Endothelial cell of umbilical vein (primary cell): ENCODE data around the gene BIN2. TPM values are rescaled to one million over a fixed set of nuclear protein-coding genes. Genes with fewer than 3 reads are reported as not detected.

Experiments used
- Bru-seq: library from RNA; stranded (reverse); fragments of 400-500 nt; gene quantifications from one replicate; lab custom pipeline; 2021; lab: Mats Ljungman, UMichigan
- BruChase-seq, 2 experiments: library from RNA; stranded (reverse); fragments of 400-500 nt; gene quantifications; one replicate each; lab custom pipeline; 2021; lab: Mats Ljungman, UMichigan
- BruUV-seq: library from RNA; stranded (reverse); fragments of 400-500 nt; replicated peaks from 2 replicates; lab custom pipeline; 2021; lab: Mats Ljungman, UMichigan
- CTCF ChIA-PET: fragments of 300-600, 350-600 bp; sonication (Branson Sonifier 250); formaldehyde crosslinking; loops from one replicate; lab custom pipeline; 2021; ENCODE audit warnings: antibody characterized with exemption, inconsistent platforms; lab: Charles Lee
- POLR2A ChIA-PET: fragments of 300-600, 350-600 bp; sonication (Branson Sonifier 250); formaldehyde crosslinking; loops from one replicate; lab custom pipeline; 2021; ENCODE audit warnings: antibody characterized with exemption, inconsistent platforms; lab: Charles Lee
- DNase-seq: peaks from one replicate; pipeline ENCODE4 v3.0.0-alpha.2; 2011; ENCODE audit warnings: low read depth, low spot score
- FAIRE-seq: peaks from 2 replicates; lab custom pipeline; 2011; peaks lifted over from hg19 to GRCh38; lab: Jason Lieb, UNC
- H2AFZ ChIP-seq: 2 replicates; pipeline ENCODE4 v1.6.0; 2012; ENCODE audit warnings: low read depth, low read length, control low read depth, inconsistent platforms
- H3K27ac ChIP-seq: 2 replicates; pipeline ENCODE4 v1.5.1; 2011; ENCODE audit warnings: low read depth, mild to moderate bottlenecking, control low read depth, low read length, moderate library complexity; ENCODE audit not compliant: insufficient read depth
- H3K27me3 ChIP-seq, 2 experiments: 2 replicates each; pipeline versions ENCODE4 v1.6.0 to v1.6.1; 2011; ENCODE audit warnings: low read length in 2 of 2, mixed read lengths in 1 of 2; ENCODE audit not compliant: control insufficient read depth in 2 of 2, insufficient read depth in 2 of 2
- H3K36me3 ChIP-seq, 2 experiments: 2 replicates in 1 of 2; 3 replicates in 1 of 2; pipeline ENCODE4 v1.5.1; 2011; ENCODE audit warnings: low read length in 2 of 2, mild to moderate bottlenecking in 1 of 2, moderate library complexity in 1 of 2; ENCODE audit not compliant: control insufficient read depth in 2 of 2, insufficient read depth in 2 of 2; ENCODE audit errors: extremely low read depth in 1 of 2
- H3K4me1 ChIP-seq: 3 replicates; pipeline ENCODE4 v1.5.1; 2011; ENCODE audit warnings: mild to moderate bottlenecking, low read length; ENCODE audit not compliant: control insufficient read depth, insufficient read depth; ENCODE audit errors: extremely low read depth
- H3K4me2 ChIP-seq: 2 replicates; pipeline ENCODE4 v1.6.1; 2011; ENCODE audit warnings: low read length, control low read depth, mixed read lengths; ENCODE audit not compliant: insufficient read depth
- H3K4me3 ChIP-seq, 3 experiments: fragments of 200-600 bp in 1 of 3; sonication (generic), shearing (Covaris generic) in 1 of 3; replicated peaks in 1 of 3; 2 replicates each; pipeline ENCODE4 v1.5.1; 2011 to 2016; ENCODE audit warnings: control low read depth in 3 of 3, low read length in 3 of 3, mild to moderate bottlenecking in 2 of 3, inconsistent platforms in 1 of 3, low read depth in 1 of 3, moderate library complexity in 1 of 3; ENCODE audit not compliant: insufficient read depth in 1 of 3
- H3K79me2 ChIP-seq: 2 replicates; pipeline ENCODE4 v1.6.0; 2012; ENCODE audit warnings: low read length, inconsistent platforms; ENCODE audit not compliant: control insufficient read depth, insufficient read depth
- H3K9ac ChIP-seq: replicated peaks from 2 replicates; pipeline ENCODE3; 2011; ENCODE audit warnings: low read length, control low read depth; ENCODE audit not compliant: insufficient read depth; ENCODE audit errors: extremely low read depth
- H3K9me1 ChIP-seq: replicated peaks from 3 replicates; pipeline ENCODE4 v1.6.0; 2011; ENCODE audit warnings: mild to moderate bottlenecking, low read length; ENCODE audit not compliant: control insufficient read depth, insufficient read depth; ENCODE audit errors: extremely low read depth
- H3K9me3 ChIP-seq: replicated peaks from 2 replicates; pipeline ENCODE4 v1.5.1; 2012; ENCODE audit warnings: low read length, inconsistent platforms; ENCODE audit not compliant: control insufficient read depth, insufficient read depth
- H4K20me1 ChIP-seq: replicated peaks from 2 replicates; pipeline ENCODE3; 2011; ENCODE audit warnings: mild to moderate bottlenecking, low read length; ENCODE audit not compliant: control insufficient read depth, insufficient read depth; ENCODE audit errors: extremely low read depth
- EZH2 ChIP-seq: IDR thresholded peaks from 2 replicates; pipeline ENCODE4 v1.6.1; 2012; ENCODE audit warnings: borderline replicate concordance, low read depth, mild to moderate bottlenecking, moderate library complexity, low read length, inconsistent platforms; ENCODE audit not compliant: severe bottlenecking
- FOS ChIP-seq: IDR thresholded peaks from 2 replicates; pipeline ENCODE4 v1.6.1; 2011; ENCODE audit warnings: mild to moderate bottlenecking, low read length, moderate library complexity, borderline replicate concordance; ENCODE audit not compliant: insufficient read depth
- GATA2 ChIP-seq: IDR thresholded peaks from 2 replicates; pipeline ENCODE4 v1.7.0; 2011; ENCODE audit warnings: low read depth, mild to moderate bottlenecking, moderate library complexity, mixed read lengths, low read length; ENCODE audit not compliant: insufficient read length, insufficient read depth
- JUN ChIP-seq: IDR thresholded peaks from 2 replicates; pipeline ENCODE4 v1.6.1; 2011; ENCODE audit warnings: borderline replicate concordance, low read depth; ENCODE audit not compliant: insufficient read length, insufficient read depth
- MYC ChIP-seq: IDR thresholded peaks from one replicate; pipeline ENCODE4 v1.6.1; 2011; ENCODE audit warnings: mild to moderate bottlenecking, low read depth, low read length
- POLR2A ChIP-seq: IDR thresholded peaks from 2 replicates; pipeline ENCODE4 v1.6.1; 2012; ENCODE audit warnings: low read depth, mild to moderate bottlenecking, control low read depth, low read length
- POLR2AphosphoS5 ChIP-seq: IDR thresholded peaks from 2 replicates; pipeline ENCODE4 v1.6.1; 2012; ENCODE audit warnings: low read depth, mild to moderate bottlenecking, control low read depth, low read length, moderate library complexity; ENCODE audit not compliant: insufficient read depth
- dilution Hi-C: fragments of 300-500 bp; cut with MboI; formaldehyde crosslinking; loops from one replicate; pipeline ENCODE4 v1.15.0; 2019; ENCODE audit warnings: low sequenced_read_pairs; ENCODE audit not compliant: extremely low pct_ligation_motif_present
- intact Hi-C: fragments of 100-400 bp; cut with micrococcal nuclease; formaldehyde crosslinking; loops from one replicate; pipeline ENCODE4 v1.10.0; 2022
- long read RNA-seq: library from polyadenylated mRNA; stranded (forward); transcript quantifications from one replicate; pipeline ENCODE4 v2.0.0, GENCODE V29; 2021
- polyA minus RNA-seq, 3 experiments: library from RNA; depleted of rRNA, polyadenylated mRNA; stranded (reverse); fragments of >200 nt; gene quantifications; 1 replicate in 1 of 3; 2 replicates in 2 of 3; pipeline ENCODE4 v1.2.3, GENCODE V29; 2011
- polyA plus RNA-seq, 4 experiments: library from polyadenylated mRNA; depleted of rRNA in 3 of 4; stranded (reverse) in 3 of 4; unstranded in 1 of 4; fragments of >200 nt; gene quantifications; 2 replicates each; pipeline versions ENCODE4 v1.2.1 to v1.2.3, GENCODE V29; 2011 to 2012; ENCODE audit warnings: missing spikeins in 1 of 4
- total RNA-seq: library from RNA; stranded (reverse); gene quantifications from 2 replicates; pipeline ENCODE4 v1.2.3, GENCODE V29; 2021
- TF ChIP-seq, protein P1 (sequence below): IDR thresholded peaks from 2 replicates; pipeline ENCODE4 v1.6.1; 2011; ENCODE audit not compliant: insufficient read depth, insufficient read length
- TF ChIP-seq, protein P2 (sequence below), 2 donors: IDR thresholded peaks; 1 replicate in 1 of 2; 2 replicates in 1 of 2; pipeline ENCODE4 v1.5.1; 2011; ENCODE audit warnings: low read length in 2 of 2, mild to moderate bottlenecking in 2 of 2, moderate library complexity in 2 of 2, control low read depth in 1 of 2, inconsistent platforms in 1 of 2, low read depth in 1 of 2; ENCODE audit not compliant: insufficient read depth in 1 of 2; ENCODE audit errors: extremely low read depth in 1 of 2

Gene BIN2
- total RNA-seq (not detected in 2 replicates), polyA plus RNA-seq (not detected in 2 replicates), polyA minus RNA-seq (not detected in 2 replicates), Bru-seq, nascent RNA (not detected), BruChase-seq, experiment 1, labeled RNA remaining after a 6-hour chase (not detected), BruChase-seq, experiment 2, labeled RNA remaining after a 2-hour chase (not detected)
- polyA plus RNA-seq (2011; cell fraction: cytosol; rRNA removed), result not detected in 2 replicates
- polyA plus RNA-seq (2011; cell fraction: nucleus; rRNA removed), result not detected in 2 replicates
- not detected in 2 replicates for polyA plus RNA-seq (2012)
- polyA minus RNA-seq (2011; cell fraction: cytosol; rRNA and poly(A)+ RNA removed), result not detected
- not detected in 2 replicates for polyA minus RNA-seq (2011; cell fraction: nucleus; rRNA and poly(A)+ RNA removed)
- long read RNA-seq, result 0 reads

DNA sequence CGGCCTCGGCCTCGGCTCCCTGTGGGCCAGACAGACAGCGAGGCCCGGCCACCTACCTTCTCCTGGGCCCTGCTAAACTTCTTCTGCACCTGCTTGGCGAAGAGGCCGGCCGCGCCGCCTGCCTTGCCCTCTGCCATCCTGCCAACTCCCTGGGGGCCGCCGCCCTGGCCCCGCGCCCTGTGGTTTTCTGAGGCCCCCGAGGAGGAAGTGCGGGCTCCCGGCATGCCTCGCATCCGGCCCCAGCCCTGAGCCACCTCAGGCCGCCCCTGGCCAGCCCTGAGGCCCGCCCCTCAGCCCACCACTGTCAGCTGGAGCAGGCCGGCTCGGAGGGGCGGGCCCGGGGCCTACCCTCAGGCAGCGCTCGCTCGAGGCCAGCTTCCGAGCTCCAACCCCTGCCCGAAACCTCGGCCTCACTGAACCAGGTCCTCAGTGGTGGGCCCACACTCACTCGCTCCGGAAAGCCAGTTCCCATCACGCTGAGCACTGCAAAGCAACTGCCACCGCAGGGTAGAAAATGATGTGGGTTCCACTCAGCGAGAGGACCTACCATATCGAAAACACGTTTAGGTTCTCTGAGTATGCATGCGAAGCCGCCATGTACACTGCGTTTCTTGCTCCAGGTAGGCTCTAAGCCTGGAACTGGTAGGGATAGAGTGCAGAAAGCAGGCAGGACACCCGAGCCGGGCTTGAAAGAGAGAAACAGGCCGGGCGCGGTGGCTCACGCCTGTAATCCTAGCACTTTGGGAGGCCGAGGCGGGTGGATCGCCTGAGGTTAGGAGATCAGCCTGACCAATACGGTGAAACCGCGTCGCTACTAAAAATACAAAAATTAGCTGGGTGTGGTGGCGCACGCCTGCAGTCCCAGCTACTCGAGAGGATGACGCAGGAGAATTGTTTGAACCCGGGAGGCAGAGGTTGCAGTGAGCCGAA lies at the start of gene BIN2:
Gene BIN2, minus strand, starts transcription at position 209 of the 930 bp plus-strand sequence. Its CDS starts 72 bp downstream, at position 137.
- H3K4me2 ChIP-seq, result no peak within 1 kb of the TSS
- H3K4me1 ChIP-seq, result no peaks in the 10 kb centered on the region
- H3K9me3 ChIP-seq, result no peaks in the 10 kb centered on the region
- intact Hi-C loops, result no loop called here
- no peak within 1 kb of the TSS for H3K9ac ChIP-seq
- no peaks in the 10 kb centered on the region for H4K20me1 ChIP-seq
- TF ChIP-seq, protein P1, sequence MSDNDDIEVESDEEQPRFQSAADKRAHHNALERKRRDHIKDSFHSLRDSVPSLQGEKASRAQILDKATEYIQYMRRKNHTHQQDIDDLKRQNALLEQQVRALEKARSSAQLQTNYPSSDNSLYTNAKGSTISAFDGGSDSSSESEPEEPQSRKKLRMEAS, result no peak
- no peak for TF ChIP-seq MYC
- TF ChIP-seq, protein P2, sequence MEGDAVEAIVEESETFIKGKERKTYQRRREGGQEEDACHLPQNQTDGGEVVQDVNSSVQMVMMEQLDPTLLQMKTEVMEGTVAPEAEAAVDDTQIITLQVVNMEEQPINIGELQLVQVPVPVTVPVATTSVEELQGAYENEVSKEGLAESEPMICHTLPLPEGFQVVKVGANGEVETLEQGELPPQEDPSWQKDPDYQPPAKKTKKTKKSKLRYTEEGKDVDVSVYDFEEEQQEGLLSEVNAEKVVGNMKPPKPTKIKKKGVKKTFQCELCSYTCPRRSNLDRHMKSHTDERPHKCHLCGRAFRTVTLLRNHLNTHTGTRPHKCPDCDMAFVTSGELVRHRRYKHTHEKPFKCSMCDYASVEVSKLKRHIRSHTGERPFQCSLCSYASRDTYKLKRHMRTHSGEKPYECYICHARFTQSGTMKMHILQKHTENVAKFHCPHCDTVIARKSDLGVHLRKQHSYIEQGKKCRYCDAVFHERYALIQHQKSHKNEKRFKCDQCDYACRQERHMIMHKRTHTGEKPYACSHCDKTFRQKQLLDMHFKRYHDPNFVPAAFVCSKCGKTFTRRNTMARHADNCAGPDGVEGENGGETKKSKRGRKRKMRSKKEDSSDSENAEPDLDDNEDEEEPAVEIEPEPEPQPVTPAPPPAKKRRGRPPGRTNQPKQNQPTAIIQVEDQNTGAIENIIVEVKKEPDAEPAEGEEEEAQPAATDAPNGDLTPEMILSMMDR (IDR thresholded peaks at IDR 0.05; ENCODE audit: extremely low read depth in 1 of 2, insufficient read depth in 1 of 2, low read depth in 1 of 2, low read length in 2 of 2), result no peak
- no peak for TF ChIP-seq POLR2A
- TF ChIP-seq POLR2AphosphoS5, result no peak
- no peak for TF ChIP-seq JUN
- no peak for TF ChIP-seq EZH2
- no peak for TF ChIP-seq GATA2
- TF ChIP-seq FOS, result no peak
- H3K27ac ChIP-seq, result no peak within 1 kb of the TSS
- ChIA-PET CTCF (interaction anchor here (1.1 kb wide), 1 partner anchor 17 kb away, joined by 3 read pairs; no protein-coding TSS in a partner anchor), POLR2A (no interaction called here)
- H3K36me3 ChIP-seq, result no peaks in the 10 kb centered on the region
- no peak within 1 kb of the TSS for H2AFZ ChIP-seq
- dilution Hi-C loops, result no loop called here
- no peaks in the 10 kb centered on the region for H3K79me2 ChIP-seq
- H3K27me3 ChIP-seq, result peaks cover 0 to 2% of the 10 kb centered on the region in 2 experiments
- no peaks in the 10 kb centered on the region for H3K9me1 ChIP-seq
- no peak within 1 kb of the TSS for H3K4me3 ChIP-seq
- BruUV-seq, result no TSS peak
- DNase-seq (no peak), FAIRE-seq (no peak)
